Activated CD4-positive, alpha-beta T cell treated with anti-CD3 and anti-CD28 coated beads for 36 hours (primary cell): ENCODE results near the gene SPACA5. TPM values are rescaled to one million over a fixed set of nuclear protein-coding genes. Genes with fewer than 3 reads are reported as not detected.
"Not testable (repeated sequence)": the region's sequence is repeated elsewhere in the genome, so short reads cannot be mapped to it uniquely, and the experiment has no call there.

Source experiments
- ATAC-seq: fragments of 200-7000 bp; cut with Tn5 transposase; one replicate; pipeline ENCODE4 v1.10.0; 2021; ENCODE audit warnings: mild to moderate bottlenecking, moderate library complexity
- CTCF ChIA-PET: fragments of 350-600 bp; sonication (Branson Sonifier 250); formaldehyde crosslinking; loops from one replicate; lab custom pipeline; 2021; ENCODE audit warnings: antibody characterized with exemption; lab: Charles Lee
- POLR2A ChIA-PET: fragments of 350-600 bp; sonication (Branson Sonifier 250); formaldehyde crosslinking; loops from one replicate; lab custom pipeline; 2021; ENCODE audit warnings: antibody characterized with exemption, inconsistent platforms; lab: Charles Lee
- DNase-seq: peaks from one replicate; pipeline ENCODE4 v3.0.0-alpha.2; 2020
- H3K27ac Mint-ChIP-seq: one replicate; pipeline ENCODE4 v1.8.0; 2021; ENCODE audit warnings: mixed read lengths
- H3K27me3 Mint-ChIP-seq: one replicate; pipeline ENCODE4 v1.8.0; 2021; ENCODE audit warnings: mixed read lengths
- H3K36me3 Mint-ChIP-seq: one replicate; pipeline ENCODE4 v1.8.0; 2021; ENCODE audit warnings: low read depth, mixed read lengths
- H3K4me1 Mint-ChIP-seq: one replicate; pipeline ENCODE4 v1.8.0; 2021; ENCODE audit warnings: mixed read lengths
- H3K4me3 Mint-ChIP-seq: one replicate; pipeline ENCODE4 v1.8.0; 2021; ENCODE audit warnings: mild to moderate bottlenecking, moderate library complexity, mixed read lengths
- H3K9me3 Mint-ChIP-seq: one replicate; pipeline ENCODE4 v1.8.0; 2021; ENCODE audit warnings: low read depth, mixed read lengths
- intact Hi-C, 2 experiments: fragments of 100-400 bp; cut with DNase I in 1 of 2; cut with micrococcal nuclease in 1 of 2; formaldehyde crosslinking; loops; one replicate each; pipeline versions ENCODE4 v1.14.2 to v1.15.1; 2022 to 2024; cut with DNase I, micrococcal nuclease
- total RNA-seq, 2 experiments: library from RNA; stranded (reverse); gene quantifications; one replicate each; pipeline ENCODE4 v1.2.3, GENCODE V29; 2021

The SPACA5 gene
- not detected for total RNA-seq

- ATAC-seq, H3K27me3 Mint-ChIP-seq, POLR2A ChIA-PET, H3K36me3 Mint-ChIP-seq, intact Hi-C loops, DNase-seq, H3K27ac Mint-ChIP-seq, H3K4me3 Mint-ChIP-seq, H3K9me3 Mint-ChIP-seq, CTCF ChIA-PET: not testable (repeated sequence)
- peaks cover 16% of the 10 kb centered on the region for H3K4me1 Mint-ChIP-seq
Observed at GRCh38 chrX:48006688-48007087, at the start of gene SPACA5. Gene SPACA5, plus strand, starts transcription at chrX:48006988. Its CDS starts 815 bp downstream, at chrX:48007803.

DNA sequence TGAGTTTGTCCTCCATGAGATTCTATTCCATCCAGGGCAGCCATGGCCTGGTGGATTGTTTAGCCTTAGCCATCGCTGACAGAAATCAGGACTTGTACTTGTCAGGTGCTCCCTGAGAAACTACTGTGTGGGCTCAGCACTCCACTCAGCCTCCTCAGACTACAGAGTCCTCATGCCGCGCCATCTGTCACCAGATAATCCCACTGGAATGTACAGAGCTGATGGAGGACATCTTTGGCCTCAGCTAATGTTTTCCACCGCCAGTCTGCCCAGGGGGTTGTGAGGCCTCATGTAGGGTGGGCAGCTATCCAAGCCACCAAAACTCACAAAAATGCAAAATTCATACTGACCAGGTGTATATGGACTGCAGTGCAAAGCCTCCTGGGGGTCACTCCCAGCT, 48.6 kb upstream of the SPACA5 start:
- H3K9me3 Mint-ChIP-seq, H3K4me3 Mint-ChIP-seq, H3K36me3 Mint-ChIP-seq, POLR2A ChIA-PET, ATAC-seq, H3K27ac Mint-ChIP-seq, DNase-seq, H3K4me1 Mint-ChIP-seq, H3K27me3 Mint-ChIP-seq: not testable (repeated sequence)
- intact Hi-C loops = loop anchor here in 1 of 2 experiments (5.0 kb wide), 1 partner anchor 126 kb away; no protein-coding TSS in a partner anchor
- CTCF ChIA-PET = interaction anchor here (0.5 to 1.6 kb wide), 2 partner anchors 114 to 125 kb away, joined by 3 to 4 read pairs; no protein-coding TSS in a partner anchor

DNA sequence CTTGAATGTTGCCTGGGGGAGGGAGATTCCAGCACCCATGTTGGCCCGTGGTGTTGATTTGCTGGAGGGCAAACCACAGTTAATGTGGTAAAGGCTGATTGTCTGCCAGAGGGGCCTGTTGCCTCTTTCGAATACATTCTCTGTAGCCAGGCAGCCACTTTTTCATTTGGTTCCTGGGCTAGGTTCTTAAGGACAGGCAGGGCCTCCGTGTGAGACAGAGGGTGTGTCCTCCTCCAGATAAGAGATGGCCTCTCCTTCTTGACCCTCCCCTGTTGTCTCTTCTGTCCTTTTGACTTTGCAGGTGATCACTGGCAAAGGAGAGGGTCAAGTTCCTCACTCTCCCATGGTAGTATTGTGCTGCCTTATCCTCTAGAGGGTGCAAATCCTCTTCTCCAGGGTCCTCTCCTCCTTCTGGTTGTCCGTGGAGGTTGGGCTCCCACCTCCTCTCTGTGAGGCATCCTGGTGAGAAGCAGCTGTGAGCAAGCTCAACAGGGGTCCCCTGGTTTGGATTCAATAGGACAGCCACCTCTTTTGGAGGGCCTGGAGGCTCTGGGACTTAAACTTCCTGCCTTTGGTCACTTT, 47.9 kb upstream of the SPACA5 start:
- intact Hi-C loops = loop anchor here (1.0 to 5.0 kb wide), 2 partner anchors 67 to 127 kb away; no protein-coding TSS in a partner anchor
- ATAC-seq (peak; percentile 78), DNase-seq (peak; percentile 29)
- no peak overlapping the region for H3K4me3 Mint-ChIP-seq
- ChIA-PET CTCF (interaction anchor here (0.6 to 1.6 kb wide), 6 partner anchors 67 to 445 kb away, joined by 3 to 4 read pairs (median 3); no protein-coding TSS in a partner anchor), POLR2A (no interaction called here)
- no peaks in the 10 kb centered on the region for H3K9me3 Mint-ChIP-seq
- no peaks in the 10 kb centered on the region for H3K36me3 Mint-ChIP-seq
- no peaks in the 10 kb centered on the region for H3K4me1 Mint-ChIP-seq
- H3K27ac Mint-ChIP-seq = no peak overlapping the region
- H3K27me3 Mint-ChIP-seq = no peaks in the 10 kb centered on the region

GRCh38 chrX:47960406-47960805, 46.4 kb upstream of the SPACA5 start:
- Mint-ChIP-seq H3K9me3 (no peaks in the 10 kb centered on the region), H3K36me3 (no peaks in the 10 kb centered on the region), H3K4me3 (no peak overlapping the region), H3K27ac (no peak overlapping the region), H3K4me1 (no peaks in the 10 kb centered on the region), H3K27me3 (no peaks in the 10 kb centered on the region)
- no peak for ATAC-seq
- DNase-seq = no peak
- CTCF ChIA-PET = interaction anchor here (0.6 kb wide), 1 partner anchor 69 kb away, joined by 3 read pairs; no protein-coding TSS in a partner anchor
- intact Hi-C loops = no loop called here
- POLR2A ChIA-PET = no interaction called here

DNA sequence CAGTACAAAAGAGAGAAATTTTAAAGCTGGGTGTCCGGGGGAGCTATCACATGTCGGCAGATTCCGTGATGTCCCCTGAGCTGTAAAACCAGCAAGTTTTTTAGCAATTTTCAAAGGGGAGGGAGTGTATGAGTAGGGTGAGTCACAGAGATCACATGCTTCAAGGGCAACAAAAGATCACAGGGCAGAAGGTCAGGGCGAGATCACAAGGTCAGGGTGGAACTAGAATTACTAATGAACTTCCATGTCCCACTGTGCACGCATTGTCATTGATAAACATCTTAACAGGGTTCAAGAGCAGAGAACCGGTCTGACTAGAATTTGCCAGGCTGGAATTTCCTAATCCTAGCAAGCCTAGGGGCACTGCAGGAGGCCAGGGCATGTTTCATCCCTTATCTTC, 45.0 kb upstream of the SPACA5 start:
- H3K36me3 Mint-ChIP-seq, H3K27ac Mint-ChIP-seq, ATAC-seq, POLR2A ChIA-PET, intact Hi-C loops, H3K4me3 Mint-ChIP-seq, H3K4me1 Mint-ChIP-seq, CTCF ChIA-PET, DNase-seq, H3K9me3 Mint-ChIP-seq, H3K27me3 Mint-ChIP-seq: not testable (repeated sequence)

DNA sequence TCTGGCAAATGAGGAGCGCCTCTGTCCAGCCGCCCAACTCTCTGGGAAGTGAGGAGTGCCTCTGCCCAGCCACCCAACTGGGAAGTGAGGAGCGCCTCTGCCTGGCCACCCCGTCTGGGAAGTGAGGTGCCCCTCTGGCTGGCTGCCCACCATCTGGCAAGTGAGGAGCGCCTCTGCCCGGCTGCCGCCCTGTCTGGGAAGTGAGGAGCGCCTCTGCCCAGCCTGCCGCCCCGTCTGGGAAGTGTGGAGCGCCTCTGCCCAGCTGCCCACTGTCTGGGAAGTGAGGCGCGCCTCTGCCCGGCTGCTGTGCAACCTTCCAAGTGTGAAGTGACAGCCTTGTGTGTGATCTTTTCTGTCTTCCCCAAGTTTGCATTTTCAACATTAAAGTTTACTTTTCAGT, 41.3 kb upstream of the SPACA5 start:
- H3K9me3 Mint-ChIP-seq, intact Hi-C loops, H3K27ac Mint-ChIP-seq, H3K36me3 Mint-ChIP-seq, CTCF ChIA-PET, ATAC-seq, DNase-seq, POLR2A ChIA-PET, H3K27me3 Mint-ChIP-seq, H3K4me1 Mint-ChIP-seq, H3K4me3 Mint-ChIP-seq: not testable (repeated sequence)

GRCh38 chrX:47973235-47973634, 33.6 kb upstream of the SPACA5 start:
- POLR2A ChIA-PET = no interaction called here
- CTCF ChIA-PET = no interaction called here
- Mint-ChIP-seq H3K27ac (no peak overlapping the region), H3K36me3 (peaks cover 46% of the 10 kb centered on the region), H3K4me1 (no peaks in the 10 kb centered on the region), H3K9me3 (peaks cover 34% of the 10 kb centered on the region), H3K4me3 (no peak overlapping the region), H3K27me3 (no peaks in the 10 kb centered on the region)
- intact Hi-C loops = no loop called here
- no peak for ATAC-seq
- no peak for DNase-seq

GRCh38 chrX:47976254-47977151, 30.3 kb upstream of the SPACA5 start:
- peaks cover 75% of the 10 kb centered on the region for H3K36me3 Mint-ChIP-seq
- DNase-seq = no peak
- peaks cover 40% of the 10 kb centered on the region for H3K9me3 Mint-ChIP-seq
- CTCF ChIA-PET = no interaction called here
- no peaks in the 10 kb centered on the region for H3K27me3 Mint-ChIP-seq
- H3K4me1 Mint-ChIP-seq = no peaks in the 10 kb centered on the region
- no peak overlapping the region for H3K4me3 Mint-ChIP-seq
- intact Hi-C loops = no loop called here
- POLR2A ChIA-PET = no interaction called here
- H3K27ac Mint-ChIP-seq = peak overlapping the region; percentile 6
- no peak for ATAC-seq

- ChIA-PET POLR2A (no interaction called here), CTCF (no interaction called here)
- peak overlapping the region; percentile 84 for H3K27ac Mint-ChIP-seq
- H3K27me3 Mint-ChIP-seq = no peaks in the 10 kb centered on the region
- H3K36me3 Mint-ChIP-seq = peaks cover 70% of the 10 kb centered on the region
- H3K9me3 Mint-ChIP-seq = peaks cover 4% of the 10 kb centered on the region
- intact Hi-C loops = loop anchor here in 1 of 2 experiments (2.0 kb wide), 1 partner anchor 33 kb away; no protein-coding TSS in a partner anchor
- no peak overlapping the region for H3K4me3 Mint-ChIP-seq
- H3K4me1 Mint-ChIP-seq = peaks cover 40% of the 10 kb centered on the region
- ATAC-seq (peak; percentile 71), DNase-seq (peak; percentile 11)
Observed at GRCh38 chrX:47991263-47992094, 15.3 kb upstream of the SPACA5 start.

- ChIA-PET POLR2A (no interaction called here), CTCF (no interaction called here)
- no peak overlapping the region for H3K4me3 Mint-ChIP-seq
- DNase-seq (no peak), ATAC-seq (no peak)
- no peaks in the 10 kb centered on the region for H3K27me3 Mint-ChIP-seq
- H3K27ac Mint-ChIP-seq = peak overlapping the region; percentile 84
- peaks cover 40% of the 10 kb centered on the region for H3K4me1 Mint-ChIP-seq
- H3K36me3 Mint-ChIP-seq = peaks cover 70% of the 10 kb centered on the region
- H3K9me3 Mint-ChIP-seq = peaks cover 4% of the 10 kb centered on the region
- intact Hi-C loops = no loop called here
Observed at GRCh38 chrX:47992095-47992380, 14.8 kb upstream of the SPACA5 start.

GRCh38 chrX:47992669-47993068, 14.1 kb upstream of the SPACA5 start:
- H3K4me3 Mint-ChIP-seq = no peak overlapping the region
- DNase-seq (no peak), ATAC-seq (no peak)
- no peaks in the 10 kb centered on the region for H3K27me3 Mint-ChIP-seq
- peaks cover 40% of the 10 kb centered on the region for H3K4me1 Mint-ChIP-seq
- H3K9me3 Mint-ChIP-seq = peaks cover 4% of the 10 kb centered on the region
- POLR2A ChIA-PET = no interaction called here
- intact Hi-C loops = no loop called here
- CTCF ChIA-PET = no interaction called here
- H3K27ac Mint-ChIP-seq = no peak overlapping the region
- H3K36me3 Mint-ChIP-seq = peaks cover 66% of the 10 kb centered on the region
